Posterior vena cava (tissue), 2 donors: ENCODE data around the gene TBC1D2. TPM values are rescaled to one million over a fixed set of nuclear protein-coding genes. Genes with fewer than 3 reads are reported as not detected.

Experiments
- DNase-seq: peaks from one replicate; pipeline ENCODE4 v3.0.0-alpha.2; 2020; ENCODE audit warnings: low spot score
- intact Hi-C, 2 donors: fragments of 100-400 bp; cut with DNase I; formaldehyde crosslinking; loops; one replicate each; pipeline versions ENCODE4 v1.14.1 to v1.14.2; 2022 to 2023
- microRNA-seq, 2 donors: library from miRNA; unstranded; fragments of <30 nt; microRNA quantifications; one replicate each; pipeline ENCODE4 v1.2.0, GENCODE V29; 2020 to 2021; ENCODE audit warnings: borderline microRNAs expressed in 2 of 2
- total RNA-seq, 2 donors: library from RNA; stranded (reverse); fragmentation: NEBNext Ultra II Directional; extraction: Animal tissue kit (Norgen Biotek cat#: 25700); gene quantifications; one replicate each; pipeline ENCODE4 v1.2.1, GENCODE V29; 2021
- donor health status: DM: yes; HTN: yes; CAD: no.
- donor health status: DM: yes; HTN: yes; CAD: no.

The TBC1D2 gene
- total RNA-seq, 2 donors from 2014 or later, result 6.9 to 10.5 TPM

DNA sequence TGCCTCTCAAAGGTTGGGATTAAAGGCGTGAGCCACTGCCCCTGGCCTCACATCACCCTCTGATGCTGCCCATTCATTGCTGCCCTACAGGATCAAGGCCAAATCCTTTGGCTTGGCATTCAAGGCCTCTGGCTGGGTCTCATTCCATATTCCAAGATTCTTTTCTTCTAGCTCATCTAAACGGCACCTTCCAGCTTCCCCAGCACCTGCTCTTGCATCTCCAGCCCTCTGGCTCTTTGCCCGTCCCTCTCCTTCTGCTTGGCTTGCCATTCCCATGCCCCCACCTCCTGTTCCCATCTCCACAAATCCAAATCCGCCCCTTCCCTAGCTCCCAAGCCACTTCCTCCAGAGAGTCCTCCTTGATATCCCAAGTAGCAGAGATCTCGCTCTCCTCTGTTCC, 96.1 kb downstream of the TBC1D2 start:
- no peak for DNase-seq
- intact Hi-C loops, result no loop called here

DNA sequence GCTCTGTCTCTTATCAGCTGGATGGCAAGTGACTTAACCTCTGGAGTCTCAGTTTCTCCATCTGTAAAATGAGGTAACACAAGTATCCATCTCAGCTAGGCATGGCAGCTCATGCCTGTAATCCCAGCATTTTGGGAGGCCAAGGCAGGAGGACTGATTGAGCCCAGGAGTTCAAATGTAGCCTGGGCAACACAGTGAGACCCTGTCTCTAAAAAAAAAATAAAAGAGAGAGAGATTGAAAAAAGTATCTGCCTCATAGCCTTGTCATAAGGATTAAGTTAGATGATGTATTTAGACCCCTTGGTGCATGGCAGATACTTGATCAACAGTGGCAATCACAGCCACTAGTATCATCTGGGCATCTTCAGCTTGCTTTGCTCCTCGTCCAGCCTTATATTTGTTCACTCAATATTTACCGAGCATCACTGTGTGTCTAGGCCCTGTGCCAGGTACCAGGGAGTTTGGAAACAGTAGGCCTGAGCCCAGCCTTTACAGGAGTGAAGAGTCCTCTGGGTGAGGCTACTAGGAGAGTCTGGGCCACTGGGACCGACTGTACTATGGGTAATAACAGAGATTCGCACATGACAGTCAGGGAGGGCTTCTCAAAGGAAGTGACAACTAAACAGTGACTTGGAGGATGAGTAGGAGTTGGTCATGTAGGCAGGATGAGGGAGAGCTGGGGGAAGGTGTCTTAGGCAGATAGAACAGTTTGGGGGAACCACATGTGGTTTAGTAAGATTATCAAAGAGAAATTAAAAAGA, 97.2 kb downstream of the TBC1D2 start:
- intact Hi-C loops, result no loop called here
- no peak for DNase-seq

DNA sequence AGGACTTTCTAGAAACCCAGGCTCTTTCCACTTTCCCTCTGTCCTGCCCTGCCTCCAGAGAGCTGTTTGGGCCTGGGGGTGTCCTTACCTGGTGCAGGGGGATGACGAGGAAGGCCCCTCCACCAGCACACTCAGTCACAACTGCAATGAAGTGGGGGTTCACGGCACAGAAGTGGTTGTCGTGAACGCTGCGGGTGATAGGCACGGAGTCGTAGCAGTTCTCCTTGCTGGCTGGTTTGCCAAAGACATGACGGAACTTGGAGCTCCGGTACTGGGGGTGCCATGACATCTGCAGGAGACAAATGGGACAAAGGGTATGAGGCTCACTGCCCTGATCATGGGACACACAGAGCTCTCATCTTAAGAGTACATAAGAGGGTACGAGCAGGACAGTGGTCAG, 98.1 kb downstream of the TBC1D2 start:
- intact Hi-C loops, result no loop called here

DNA sequence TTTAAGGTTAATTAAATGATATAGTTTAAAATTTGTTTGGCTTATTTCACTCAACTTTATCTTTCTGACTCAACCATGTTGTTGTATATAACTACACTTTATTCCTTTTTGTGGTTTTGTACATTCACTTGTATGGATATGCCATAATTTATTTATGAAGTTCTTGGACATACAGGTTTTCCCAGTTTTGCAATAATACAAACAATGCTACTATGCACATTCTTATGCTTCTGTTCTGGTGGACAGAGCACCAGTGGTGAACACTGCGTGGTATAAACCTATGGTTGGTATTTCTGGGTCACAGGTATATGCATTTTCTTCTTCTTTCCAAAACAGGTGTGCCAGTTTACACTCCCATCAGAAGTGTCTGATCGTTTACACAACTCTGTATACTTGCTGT, 100.8 kb downstream of the TBC1D2 start:
- intact Hi-C loops, result no loop called here
- DNase-seq, result no peak

More for the DNA sequence above, 98.1 kb downstream of the TBC1D2 start:
- no peak for DNase-seq

DNA sequence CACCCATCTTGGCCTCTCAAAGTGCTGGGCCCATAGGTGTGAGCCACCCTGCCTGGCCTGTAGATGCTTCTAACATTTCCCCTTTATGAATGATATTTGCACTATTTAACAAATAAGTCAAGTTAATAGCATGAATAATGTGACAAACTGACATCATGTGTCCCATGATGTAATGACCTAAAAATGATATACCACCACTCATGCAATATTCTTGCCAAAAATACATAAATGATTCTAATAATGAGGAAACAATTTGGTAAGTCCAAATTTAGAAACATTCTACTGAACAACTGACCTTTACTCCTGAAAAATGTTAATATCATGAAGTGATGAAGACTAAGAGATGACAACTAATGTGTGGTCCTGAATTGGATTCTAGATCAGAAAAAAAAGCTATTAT, 102.9 kb downstream of the TBC1D2 start:
- DNase-seq, result no peak
- intact Hi-C loops, result no loop called here

DNA sequence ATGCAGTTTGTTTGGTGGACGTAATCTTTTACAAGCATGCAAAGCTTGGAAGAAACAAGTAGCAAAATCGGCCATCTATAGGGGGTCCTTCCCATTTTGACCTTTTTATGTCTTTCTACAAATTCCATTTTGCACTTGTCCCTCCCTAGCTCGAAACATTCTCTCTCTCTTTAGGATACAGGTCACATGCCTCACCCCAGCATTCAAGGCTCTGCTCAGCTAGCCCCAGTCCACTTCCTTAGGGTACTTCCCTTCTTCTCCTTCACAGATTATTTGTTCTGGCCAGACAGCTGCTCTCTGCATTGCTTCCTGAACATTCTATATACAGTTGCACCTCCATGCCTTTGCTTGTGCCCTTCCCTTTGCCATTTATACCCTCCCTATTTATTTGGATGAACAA, 104.7 kb downstream of the TBC1D2 start:
- intact Hi-C loops, result no loop called here
- no peak for DNase-seq

DNA sequence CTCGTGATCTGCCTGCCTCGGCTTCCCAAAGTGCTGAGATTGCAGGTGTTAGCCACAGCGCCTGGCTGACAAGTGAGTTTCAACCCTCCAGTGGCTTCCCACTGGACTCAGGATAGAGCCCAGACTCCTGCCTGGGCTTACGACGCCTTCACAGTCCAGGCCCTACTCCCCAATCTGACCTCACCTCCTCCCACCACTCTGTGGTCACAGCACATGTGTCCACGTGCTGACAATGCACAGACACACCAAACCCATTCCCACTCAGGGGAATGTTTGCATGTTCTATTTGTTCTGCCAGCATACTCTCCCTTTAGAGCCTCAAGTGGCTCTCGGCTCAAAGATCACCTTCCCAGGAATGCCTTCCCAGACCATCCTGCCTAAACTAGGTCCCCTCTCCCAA, 105.3 kb downstream of the TBC1D2 start:
- intact Hi-C loops, result no loop called here
- no peak for DNase-seq

DNA sequence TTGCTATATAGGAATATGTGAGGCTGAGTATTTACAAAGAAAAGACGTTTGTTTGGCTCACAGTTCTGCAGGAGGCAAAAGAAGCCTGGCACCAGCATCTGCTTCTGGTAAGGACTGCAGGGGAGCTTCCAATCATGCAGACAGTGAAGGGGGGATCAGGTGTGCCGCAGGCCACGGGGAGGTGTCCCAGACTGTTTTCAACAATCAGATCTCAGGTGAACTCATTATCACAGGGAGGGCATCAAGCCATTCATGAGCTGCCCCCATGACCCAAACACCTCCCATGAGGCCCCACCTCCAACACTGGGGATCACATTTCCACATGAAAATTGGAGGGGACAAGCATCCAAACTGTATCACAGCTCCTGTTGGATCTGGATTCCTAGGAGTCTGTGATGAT, 106.0 kb downstream of the TBC1D2 start:
- intact Hi-C loops, result no loop called here
- no peak for DNase-seq

Small RNA genes within 50 kb of the gene (microRNA-seq; reads per million reads assigned to microRNA genes)
- gene MIR6854, result 0 to 0.65 reads per million in 2 donors

Other genes with a start within 250 kb of the TBC1D2 start
- 10 to 100 TPM; 25.5 to 31.9 TPM for gene NANS, start 198.9 kb downstream of the TBC1D2 start, total RNA-seq
- 10 to 100 TPM in 1 of 2 donors, 1 to 10 TPM in 1; 4.9 to 11.8 TPM for gene TRIM14, start 136.4 kb downstream of the TBC1D2 start, total RNA-seq
- 1 to 10 TPM in 1 of 2 donors, under 1 TPM in 1; 0.95 to 1.2 TPM for gene CORO2A, start 63.0 kb downstream of the TBC1D2 start, total RNA-seq